HepG2 (cell line): ENCODE results near the gene MRPL51. TPM values are rescaled to one million over a fixed set of nuclear protein-coding genes. Genes with fewer than 3 reads are reported as not detected.

Experiments
- CENPT ChIP-seq: sonication (generic); formaldehyde crosslinking; IDR thresholded peaks from 2 replicates; pipeline ENCODE4 v1.8.0; 2022; ENCODE audit warnings: low read depth, mild to moderate bottlenecking, moderate library complexity, missing genetic modification reagents
- FOXO1 ChIP-seq: sonication (generic); formaldehyde crosslinking; IDR thresholded peaks from 2 replicates; pipeline ENCODE4 v1.4.0; 2020; ENCODE audit warnings: missing genetic modification reagents
- HIVEP1 ChIP-seq: sonication (generic); formaldehyde crosslinking; IDR thresholded peaks from 2 replicates; pipeline ENCODE4 v1.4.0; 2020; ENCODE audit warnings: mild to moderate bottlenecking, missing genetic modification reagents
- HOXA5 ChIP-seq: sonication (generic); formaldehyde crosslinking; IDR thresholded peaks from 2 replicates; pipeline ENCODE4 v1.4.0; 2020; ENCODE audit warnings: missing genetic modification reagents
- MNT ChIP-seq: fragments of 450-650 bp; IDR thresholded peaks from 2 replicates; pipeline ENCODE4 v1.6.1; 2016
- NFAT5 ChIP-seq: sonication (generic); formaldehyde crosslinking; IDR thresholded peaks from 2 replicates; pipeline ENCODE4 v1.4.0; 2020; ENCODE audit warnings: missing genetic modification reagents
- REXO4 ChIP-seq: sonication (generic); formaldehyde crosslinking; IDR thresholded peaks from 2 replicates; pipeline ENCODE4 v1.8.0; 2022; ENCODE audit warnings: missing genetic modification reagents, mild to moderate bottlenecking, borderline replicate concordance
- SRY ChIP-seq: sonication (generic); formaldehyde crosslinking; IDR thresholded peaks from 2 replicates; pipeline ENCODE4 v1.8.0; 2022; ENCODE audit warnings: mild to moderate bottlenecking, missing genetic modification reagents
- TERF1 ChIP-seq: sonication (generic); formaldehyde crosslinking; IDR thresholded peaks from 2 replicates; pipeline ENCODE4 v1.8.0; 2022; ENCODE audit warnings: mild to moderate bottlenecking, missing genetic modification reagents, moderate library complexity
- ZMAT5 ChIP-seq: sonication (generic); formaldehyde crosslinking; IDR thresholded peaks from 2 replicates; pipeline ENCODE4 v1.5.0; 2020; ENCODE audit warnings: mild to moderate bottlenecking, low read depth, missing genetic modification reagents, borderline replicate concordance
- ZNF207 ChIP-seq: fragments of 450-650 bp; IDR thresholded peaks from 2 replicates; pipeline ENCODE4 v1.6.1; 2016; ENCODE audit warnings: antibody characterized with exemption, borderline replicate concordance
- ZNF335 ChIP-seq: sonication (generic); formaldehyde crosslinking; IDR thresholded peaks from 2 replicates; pipeline ENCODE4 v1.4.0; 2020; ENCODE audit warnings: missing genetic modification reagents
- ZNF652 ChIP-seq: IDR thresholded peaks from 2 replicates; pipeline ENCODE4 v1.6.1; 2016; ENCODE audit warnings: low read depth, borderline replicate concordance
- polyA plus RNA-seq, 8 experiments: library from polyadenylated mRNA; depleted of rRNA in 3 of 8; stranded (reverse) in 7 of 8; unstranded in 1 of 8; fragments of >200 nt; fragmentation: Illumina TruSeq in 4 of 8; extraction: Trizol in 4 of 8; gene quantifications; 2 replicates each; pipeline versions ENCODE4 v1.2.1 to v1.2.3, GENCODE V29; 2011 to 2016; ENCODE audit warnings: low read depth in 4 of 8, missing spikeins in 1 of 8, mixed read lengths in 1 of 8; ENCODE audit not compliant: insufficient read depth in 1 of 8
- total RNA-seq, 5 experiments: library from RNA; depleted of rRNA; stranded (reverse); fragments of >200 nt; fragmentation: Illumina TruSeq; extraction: Trizol; gene quantifications; 2 replicates each; pipeline ENCODE4 v1.2.3, GENCODE V29; 2016; ENCODE audit warnings: low read depth in 1 of 5
- TF ChIP-seq, protein P1 (sequence below): sonication (generic); formaldehyde crosslinking; IDR thresholded peaks from 2 replicates; pipeline ENCODE4 v1.4.0; 2020; ENCODE audit warnings: mild to moderate bottlenecking, missing genetic modification reagents
- TF ChIP-seq, protein P2 (sequence below): sonication (generic); formaldehyde crosslinking; IDR thresholded peaks from 2 replicates; pipeline ENCODE4 v1.5.0; 2020; ENCODE audit warnings: missing genetic modification reagents
- TF ChIP-seq, protein P3 (sequence below): sonication (generic); formaldehyde crosslinking; IDR thresholded peaks from 2 replicates; pipeline ENCODE4 v1.4.0; 2020; ENCODE audit warnings: missing genetic modification reagents, borderline replicate concordance

Gene MRPL51
- total and polyA plus RNA-seq, 2 of the 13 experiments (the other 11 are each of a cell fraction or from before 2014, with no cell fraction given): 64.8 to 278 TPM

DNA sequence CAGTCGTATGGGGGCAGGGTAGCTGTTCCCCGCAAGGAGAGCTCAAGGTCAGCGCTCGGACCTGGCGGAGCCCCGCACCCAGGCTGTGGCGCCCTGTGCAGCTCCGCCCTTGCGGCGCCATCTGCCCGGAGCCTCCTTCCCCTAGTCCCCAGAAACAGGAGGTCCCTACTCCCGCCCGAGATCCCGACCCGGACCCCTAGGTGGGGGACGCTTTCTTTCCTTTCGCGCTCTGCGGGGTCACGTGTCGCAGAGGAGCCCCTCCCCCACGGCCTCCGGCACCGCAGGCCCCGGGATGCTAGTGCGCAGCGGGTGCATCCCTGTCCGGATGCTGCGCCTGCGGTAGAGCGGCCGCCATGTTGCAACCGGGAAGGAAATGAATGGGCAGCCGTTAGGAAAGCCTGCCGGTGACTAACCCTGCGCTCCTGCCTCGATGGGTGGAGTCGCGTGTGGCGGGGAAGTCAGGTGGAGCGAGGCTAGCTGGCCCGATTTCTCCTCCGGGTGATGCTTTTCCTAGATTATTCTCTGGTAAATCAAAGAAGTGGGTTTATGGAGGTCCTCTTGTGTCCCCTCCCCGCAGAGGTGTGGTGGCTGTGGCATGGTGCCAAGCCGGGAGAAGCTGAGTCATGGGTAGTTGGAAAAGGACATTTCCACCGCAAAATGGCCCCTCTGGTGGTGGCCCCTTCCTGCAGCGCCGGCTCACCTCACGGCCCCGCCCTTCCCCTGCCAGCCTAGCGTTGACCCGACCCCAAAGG, 42.1 kb upstream of the MRPL51 start (continued):
- TF ChIP-seq NFAT5 (CRISPR knock-in tag): no peak
- no peak for TF ChIP-seq ZNF335
- no peak for TF ChIP-seq TERF1 (CRISPR knock-in tag)
- no peak for TF ChIP-seq REXO4 (CRISPR knock-in tag)
- TF ChIP-seq FOXO1 (CRISPR knock-in tag): no peak
- TF ChIP-seq, protein P1, sequence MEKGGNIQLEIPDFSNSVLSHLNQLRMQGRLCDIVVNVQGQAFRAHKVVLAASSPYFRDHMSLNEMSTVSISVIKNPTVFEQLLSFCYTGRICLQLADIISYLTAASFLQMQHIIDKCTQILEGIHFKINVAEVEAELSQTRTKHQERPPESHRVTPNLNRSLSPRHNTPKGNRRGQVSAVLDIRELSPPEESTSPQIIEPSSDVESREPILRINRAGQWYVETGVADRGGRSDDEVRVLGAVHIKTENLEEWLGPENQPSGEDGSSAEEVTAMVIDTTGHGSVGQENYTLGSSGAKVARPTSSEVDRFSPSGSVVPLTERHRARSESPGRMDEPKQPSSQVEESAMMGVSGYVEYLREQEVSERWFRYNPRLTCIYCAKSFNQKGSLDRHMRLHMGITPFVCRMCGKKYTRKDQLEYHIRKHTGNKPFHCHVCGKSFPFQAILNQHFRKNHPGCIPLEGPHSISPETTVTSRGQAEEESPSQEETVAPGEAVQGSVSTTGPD: no peak
- TF ChIP-seq, protein P2, sequence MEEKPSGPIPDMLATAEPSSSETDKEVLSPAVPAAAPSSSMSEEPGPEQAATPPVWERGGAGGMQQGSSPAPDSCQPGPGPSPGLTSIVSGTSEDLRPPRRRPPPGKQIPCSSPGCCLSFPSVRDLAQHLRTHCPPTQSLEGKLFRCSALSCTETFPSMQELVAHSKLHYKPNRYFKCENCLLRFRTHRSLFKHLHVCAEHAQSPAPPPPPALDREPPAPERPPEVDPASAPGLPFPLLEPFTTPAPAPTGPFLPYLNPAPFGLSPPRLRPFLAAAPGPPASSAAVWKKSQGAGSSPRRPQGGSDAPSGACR (CRISPR knock-in tag): no peak
- TF ChIP-seq ZNF207: no peak
- TF ChIP-seq, protein P3, sequence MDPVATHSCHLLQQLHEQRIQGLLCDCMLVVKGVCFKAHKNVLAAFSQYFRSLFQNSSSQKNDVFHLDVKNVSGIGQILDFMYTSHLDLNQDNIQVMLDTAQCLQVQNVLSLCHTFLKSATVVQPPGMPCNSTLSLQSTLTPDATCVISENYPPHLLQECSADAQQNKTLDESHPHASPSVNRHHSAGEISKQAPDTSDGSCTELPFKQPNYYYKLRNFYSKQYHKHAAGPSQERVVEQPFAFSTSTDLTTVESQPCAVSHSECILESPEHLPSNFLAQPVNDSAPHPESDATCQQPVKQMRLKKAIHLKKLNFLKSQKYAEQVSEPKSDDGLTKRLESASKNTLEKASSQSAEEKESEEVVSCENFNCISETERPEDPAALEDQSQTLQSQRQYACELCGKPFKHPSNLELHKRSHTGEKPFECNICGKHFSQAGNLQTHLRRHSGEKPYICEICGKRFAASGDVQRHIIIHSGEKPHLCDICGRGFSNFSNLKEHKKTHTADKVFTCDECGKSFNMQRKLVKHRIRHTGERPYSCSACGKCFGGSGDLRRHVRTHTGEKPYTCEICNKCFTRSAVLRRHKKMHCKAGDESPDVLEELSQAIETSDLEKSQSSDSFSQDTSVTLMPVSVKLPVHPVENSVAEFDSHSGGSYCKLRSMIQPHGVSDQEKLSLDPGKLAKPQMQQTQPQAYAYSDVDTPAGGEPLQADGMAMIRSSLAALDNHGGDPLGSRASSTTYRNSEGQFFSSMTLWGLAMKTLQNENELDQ (CRISPR knock-in tag): no peak
- TF ChIP-seq SRY (CRISPR knock-in tag): no peak
- TF ChIP-seq MNT: no peak
- peak; percentile 31; the same call in 1 of the 2 replicates for TF ChIP-seq HOXA5 (CRISPR knock-in tag)
- no peak for TF ChIP-seq CENPT (CRISPR knock-in tag)
- no peak for TF ChIP-seq ZMAT5 (CRISPR knock-in tag)
- TF ChIP-seq ZNF652 (CRISPR knock-in tag): no peak
- no peak for TF ChIP-seq HIVEP1 (CRISPR knock-in tag)
